Measurements from ENCODE around the gene CXCL11.

DNA sequence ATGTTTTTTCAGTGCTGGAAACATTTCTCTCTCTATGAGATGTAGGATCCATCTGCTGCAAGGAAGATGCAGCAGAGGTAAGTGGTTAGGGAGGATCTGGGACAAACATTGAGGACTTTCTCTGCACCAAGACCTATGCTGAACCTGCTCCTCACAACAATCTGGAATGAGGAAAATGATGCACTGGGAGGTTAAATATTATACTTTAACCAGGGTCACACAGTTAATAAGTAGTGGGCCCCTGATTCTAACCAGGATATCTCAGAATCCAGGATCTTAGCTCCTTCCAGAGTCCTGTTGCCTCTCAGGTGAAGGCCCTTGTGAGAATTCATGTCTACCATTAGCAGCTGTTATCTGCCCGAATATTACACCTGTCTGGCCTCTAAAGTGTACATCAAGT lies 35.6 kb downstream of the CXCL11 start:
- no peak for TF ChIP-seq EZH2phosphoT487 (IDR thresholded peaks at IDR 0.05; ENCODE audit: low read depth)
- TF ChIP-seq, protein P1, sequence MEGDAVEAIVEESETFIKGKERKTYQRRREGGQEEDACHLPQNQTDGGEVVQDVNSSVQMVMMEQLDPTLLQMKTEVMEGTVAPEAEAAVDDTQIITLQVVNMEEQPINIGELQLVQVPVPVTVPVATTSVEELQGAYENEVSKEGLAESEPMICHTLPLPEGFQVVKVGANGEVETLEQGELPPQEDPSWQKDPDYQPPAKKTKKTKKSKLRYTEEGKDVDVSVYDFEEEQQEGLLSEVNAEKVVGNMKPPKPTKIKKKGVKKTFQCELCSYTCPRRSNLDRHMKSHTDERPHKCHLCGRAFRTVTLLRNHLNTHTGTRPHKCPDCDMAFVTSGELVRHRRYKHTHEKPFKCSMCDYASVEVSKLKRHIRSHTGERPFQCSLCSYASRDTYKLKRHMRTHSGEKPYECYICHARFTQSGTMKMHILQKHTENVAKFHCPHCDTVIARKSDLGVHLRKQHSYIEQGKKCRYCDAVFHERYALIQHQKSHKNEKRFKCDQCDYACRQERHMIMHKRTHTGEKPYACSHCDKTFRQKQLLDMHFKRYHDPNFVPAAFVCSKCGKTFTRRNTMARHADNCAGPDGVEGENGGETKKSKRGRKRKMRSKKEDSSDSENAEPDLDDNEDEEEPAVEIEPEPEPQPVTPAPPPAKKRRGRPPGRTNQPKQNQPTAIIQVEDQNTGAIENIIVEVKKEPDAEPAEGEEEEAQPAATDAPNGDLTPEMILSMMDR (IDR thresholded peaks at IDR 0.05; ENCODE audit: low read depth, low read length): no peak
